ENCODE results near the gene RPS6KA5.

The RPS6KA5 gene

DNA sequence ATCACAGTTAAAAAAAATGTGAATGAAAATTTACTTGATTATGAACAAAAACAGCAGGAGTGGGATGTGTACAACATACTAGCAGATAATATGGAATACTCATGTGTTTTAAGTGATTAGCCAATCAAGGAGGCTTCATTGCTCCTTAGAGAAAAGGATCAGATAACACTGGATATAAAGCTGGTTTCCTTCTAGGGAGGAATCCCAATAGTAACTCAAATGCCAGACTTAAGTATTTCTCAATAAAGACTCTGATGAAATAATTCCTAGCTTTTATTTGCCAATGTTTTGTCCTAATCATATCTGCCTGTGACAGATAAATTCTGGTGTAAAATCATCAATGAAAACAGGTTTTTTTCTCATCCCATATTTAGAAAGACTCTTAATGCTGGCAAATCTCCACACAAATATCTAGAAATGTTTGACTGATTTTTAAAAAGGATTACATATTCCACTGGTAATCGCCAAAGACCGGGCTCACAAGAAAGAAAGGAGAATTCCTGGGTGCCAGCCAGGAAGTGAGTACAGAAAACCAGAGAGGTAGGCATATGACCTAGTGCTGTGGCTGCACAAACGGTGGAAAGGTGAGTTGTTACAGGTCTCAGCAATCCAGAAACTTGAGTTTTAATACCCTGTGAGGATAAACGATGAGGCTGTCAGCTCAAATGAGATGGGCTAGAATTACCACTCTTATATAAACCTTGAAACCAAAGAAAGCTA, 135.7 kb downstream of the RPS6KA5 start:
- no peak for DNase-seq

DNA sequence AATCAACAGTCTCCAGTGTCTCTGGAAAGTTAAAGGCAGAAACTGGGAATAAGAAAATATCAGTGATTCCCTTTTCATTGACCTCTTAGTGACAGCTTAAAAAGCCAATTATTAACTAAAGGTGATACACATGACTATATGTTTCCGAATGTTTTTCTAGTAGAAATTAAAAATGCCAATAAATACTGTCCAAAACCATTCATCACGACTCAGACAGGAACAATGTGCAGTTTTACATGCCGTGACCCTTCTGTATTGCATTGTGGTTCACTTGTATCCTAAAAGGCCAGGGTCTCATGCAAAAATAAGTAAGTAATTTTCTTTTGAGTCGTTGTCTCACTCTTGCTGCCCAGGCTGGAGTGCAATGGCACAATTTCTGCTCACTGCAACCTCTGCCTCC, 138.3 kb downstream of the RPS6KA5 start:
- no peak for DNase-seq

DNA sequence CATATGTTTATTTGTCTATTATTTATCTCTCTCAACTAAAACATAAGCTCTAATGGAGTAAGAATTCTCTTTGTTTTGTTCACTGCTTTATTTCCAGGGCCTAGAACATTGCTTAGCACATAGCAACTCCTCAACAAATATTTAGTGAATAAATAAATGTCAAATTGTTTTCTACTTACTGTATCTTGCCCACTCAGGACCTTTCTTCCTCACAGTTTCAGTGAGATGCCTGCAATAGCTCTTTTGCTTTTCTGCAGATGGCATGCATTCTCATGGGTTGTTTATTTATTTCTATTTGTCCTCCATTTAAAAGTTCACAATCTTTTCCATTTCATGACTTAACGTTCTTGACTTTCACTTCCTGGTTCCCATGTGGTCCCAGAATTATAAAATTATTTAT, 149.3 kb downstream of the RPS6KA5 start:
- no peak for DNase-seq

DNA sequence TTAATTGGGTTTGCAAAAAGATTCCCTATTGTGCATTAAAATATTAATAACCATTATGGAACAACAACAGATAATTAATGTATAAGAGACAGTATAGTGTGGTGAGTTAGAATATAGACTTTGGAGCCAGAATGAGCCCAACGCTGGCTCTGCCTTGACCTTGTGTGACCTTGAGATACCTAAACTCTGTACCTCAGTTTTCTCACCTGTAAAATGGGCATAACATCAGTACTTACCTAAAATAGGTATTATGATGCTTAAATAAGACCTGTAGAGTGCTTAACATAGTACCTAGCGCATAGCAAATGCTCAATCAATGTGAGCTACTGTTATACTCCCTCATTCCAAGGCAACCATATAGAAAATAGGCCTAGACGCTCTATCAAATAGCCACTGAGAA, 153.3 kb downstream of the RPS6KA5 start:
- DNase-seq: no peak

DNA sequence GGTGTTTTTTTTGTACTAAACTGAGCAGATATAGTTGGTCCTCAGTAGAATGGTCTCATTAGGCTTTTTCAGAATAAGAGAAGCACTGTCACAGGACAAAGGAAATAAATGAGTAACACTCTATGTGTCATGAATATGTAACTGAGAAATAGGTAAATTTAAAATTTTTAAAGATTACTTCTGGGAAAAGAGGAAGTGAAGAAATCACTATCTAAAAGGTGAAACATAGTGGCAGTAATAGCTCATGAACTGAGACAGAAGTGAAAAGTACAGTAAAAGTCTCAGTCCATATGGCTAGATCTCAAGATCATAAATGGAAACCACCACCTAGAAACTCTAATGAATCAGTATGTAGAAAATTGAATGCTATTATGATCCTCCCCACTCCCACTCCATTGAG, 154.9 kb downstream of the RPS6KA5 start:
- no peak for DNase-seq

DNA sequence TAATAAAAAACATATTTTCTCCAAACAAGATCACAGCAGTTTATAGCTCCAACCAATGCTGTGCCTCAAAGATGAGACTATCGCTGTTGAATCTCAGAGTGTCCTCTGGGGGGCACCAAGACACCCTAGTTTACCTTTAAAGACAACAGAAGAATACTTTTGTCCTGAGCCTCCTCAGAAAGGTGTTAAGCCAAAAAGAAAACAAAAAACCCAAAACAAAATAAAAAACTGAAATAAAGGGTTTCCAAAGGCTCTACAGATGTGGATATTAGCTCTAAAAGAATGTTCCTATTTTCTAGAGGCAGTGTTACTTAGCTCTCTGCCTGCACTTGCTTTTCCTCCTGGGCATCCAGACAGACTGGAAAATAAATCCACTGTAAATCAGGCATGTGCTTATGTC, 157.3 kb downstream of the RPS6KA5 start:
- peak; percentile 86 for DNase-seq

DNA sequence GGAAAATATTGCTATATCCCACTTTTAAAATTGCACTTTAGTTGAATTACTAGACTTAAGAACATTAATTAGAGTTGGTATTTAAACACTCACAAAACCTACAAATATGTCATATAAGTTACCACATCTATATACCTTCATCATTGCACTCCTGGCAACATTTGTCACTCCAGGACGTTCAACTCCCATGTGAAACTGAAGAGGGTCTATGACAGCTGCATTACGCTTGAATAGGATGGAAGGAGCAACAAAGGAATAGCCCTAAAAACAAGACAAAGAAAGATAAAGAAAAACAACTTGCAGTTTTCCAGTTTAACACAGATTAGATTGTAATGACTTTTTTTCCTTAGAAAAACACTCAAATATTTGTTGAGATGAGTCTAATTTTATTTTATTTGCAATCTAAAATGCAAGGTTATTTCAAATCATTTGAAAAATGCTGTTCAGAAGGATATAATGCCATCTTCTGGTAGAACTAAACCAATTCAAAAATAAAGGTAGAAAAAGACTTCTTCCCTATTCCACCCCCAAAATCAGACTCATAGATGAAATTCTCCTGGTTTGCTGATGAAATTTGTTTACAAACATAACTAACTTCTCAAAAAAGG, 159.9 kb downstream of the RPS6KA5 start:
- DNase-seq: peak; percentile 40

DNA sequence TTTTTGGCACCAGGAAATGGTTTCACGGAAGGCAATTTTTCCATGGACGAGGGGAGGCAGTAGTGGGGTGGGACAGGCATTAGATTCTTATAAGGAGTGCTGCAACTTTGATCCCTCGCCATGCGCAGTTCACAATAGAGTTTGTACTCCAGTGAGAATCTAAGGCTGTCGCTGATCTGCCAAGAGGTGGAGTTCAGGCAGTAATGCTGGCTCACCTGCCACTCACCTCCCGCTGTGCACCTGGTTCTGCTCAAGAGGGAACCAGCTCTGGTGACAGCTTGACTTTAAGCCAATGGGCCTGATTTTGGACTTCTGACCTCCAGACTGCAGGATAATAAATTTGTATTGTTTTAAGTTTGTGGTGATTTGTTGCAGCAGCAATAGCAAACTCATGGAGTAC, 163.4 kb downstream of the RPS6KA5 start:
- no peak for DNase-seq

DNA sequence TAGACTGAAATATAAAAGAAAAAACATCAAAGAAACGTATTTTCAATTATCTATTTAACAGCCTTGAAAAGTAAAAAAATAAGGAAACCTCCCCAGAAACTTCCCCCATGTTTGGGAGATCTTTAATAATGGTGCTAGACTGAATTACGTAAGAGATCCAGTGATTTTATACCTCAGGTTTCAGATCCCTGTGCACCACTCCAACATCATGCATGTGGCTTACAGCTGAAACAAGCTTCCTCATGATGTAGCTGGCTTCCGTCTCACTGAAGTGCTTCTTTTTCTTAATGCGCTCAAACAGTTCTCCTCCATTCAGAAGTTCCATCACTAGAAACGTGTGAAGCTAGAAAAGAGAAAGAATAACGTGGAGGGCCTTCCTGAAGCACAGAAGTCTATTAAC, 166.2 kb downstream of the RPS6KA5 start:
- no peak for DNase-seq

DNA sequence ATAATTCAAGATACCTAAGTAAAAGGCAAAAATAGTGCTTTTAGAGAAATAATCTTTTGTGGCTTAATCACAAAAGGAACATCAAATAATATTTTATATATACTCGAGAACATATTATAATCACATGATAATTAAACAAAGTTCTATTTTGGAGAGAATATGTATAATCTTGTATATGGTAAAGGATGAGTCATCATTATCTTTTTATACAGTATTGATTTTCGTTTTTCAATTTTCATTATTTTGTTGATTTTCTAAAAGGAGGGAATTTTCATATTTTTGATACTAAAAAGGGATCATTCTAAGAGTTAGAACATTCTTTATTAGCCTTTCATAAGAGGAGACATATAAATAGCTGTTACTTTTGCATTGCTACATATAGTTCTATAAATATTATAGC, 166.9 kb downstream of the RPS6KA5 start:
- DNase-seq: no peak

DNA sequence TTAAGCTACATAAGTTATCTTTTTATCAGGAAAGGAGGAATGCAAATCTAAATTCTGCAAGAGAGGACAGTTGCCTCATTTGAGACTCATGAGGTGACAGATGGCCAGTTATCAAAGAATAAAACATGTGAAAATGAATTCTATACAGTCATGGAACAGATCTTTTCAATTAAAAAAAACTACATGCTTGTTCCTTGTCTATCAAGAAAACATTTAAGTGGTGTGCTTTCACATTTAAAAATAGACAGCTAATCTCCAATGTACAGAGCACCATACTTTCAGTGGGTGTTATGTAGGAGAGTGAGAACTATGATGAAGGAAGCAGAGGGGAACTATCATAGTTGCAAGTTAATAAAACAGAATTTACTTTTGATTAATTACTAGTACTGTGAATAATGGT, 167.5 kb downstream of the RPS6KA5 start:
- peak; percentile 86 for DNase-seq

DNA sequence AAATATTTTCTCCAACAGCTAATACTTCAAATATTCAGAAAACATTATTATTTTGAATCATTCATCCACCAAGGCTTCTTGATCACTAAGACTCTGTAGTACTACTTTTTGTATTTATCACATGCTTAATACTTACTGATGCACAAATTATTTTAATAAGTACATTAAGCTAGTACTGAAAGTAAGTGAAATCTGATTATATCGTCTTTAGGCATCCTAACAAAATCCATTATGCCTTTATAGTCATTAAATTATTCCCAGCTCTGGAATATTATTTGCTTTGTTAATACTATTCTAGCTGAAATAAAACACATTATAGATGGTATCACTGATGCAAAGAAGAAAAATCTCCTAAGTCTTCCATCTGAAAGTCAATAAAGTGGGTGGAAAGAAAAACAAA, 169.1 kb downstream of the RPS6KA5 start:
- DNase-seq: no peak

DNA sequence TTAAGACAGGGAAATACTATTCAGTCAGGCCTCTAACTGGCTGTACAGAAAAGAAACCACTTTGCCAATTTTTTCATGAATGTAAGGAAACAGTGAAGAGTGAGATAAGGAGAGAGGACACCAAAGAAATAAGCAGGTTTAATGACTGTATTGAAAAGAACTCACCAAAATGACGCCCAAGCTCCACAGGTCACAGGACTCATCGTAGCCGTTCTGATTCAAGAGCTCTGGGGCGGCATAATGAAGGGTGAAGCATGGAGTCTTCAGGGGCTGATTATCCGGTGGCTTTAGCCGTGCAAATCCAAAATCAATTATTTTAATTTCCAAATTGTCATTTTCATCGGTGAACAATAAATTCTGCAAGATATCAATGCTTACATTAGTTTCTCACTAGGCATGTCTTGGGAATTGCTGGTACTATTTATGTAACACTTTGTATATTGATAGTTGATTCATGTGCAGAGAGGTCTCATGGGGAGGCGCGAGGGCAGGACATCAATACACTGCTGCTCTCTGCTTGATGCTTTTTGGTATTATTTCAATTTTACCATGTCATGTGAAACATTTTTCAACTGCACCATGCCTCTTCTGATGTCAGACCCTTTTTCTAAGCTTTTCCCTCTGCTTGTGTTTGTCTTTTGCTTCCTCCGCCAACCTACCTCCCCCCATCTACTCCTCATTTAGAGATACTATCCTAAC, 170.0 kb downstream of the RPS6KA5 start:
- DNase-seq: peak; percentile 31

DNA sequence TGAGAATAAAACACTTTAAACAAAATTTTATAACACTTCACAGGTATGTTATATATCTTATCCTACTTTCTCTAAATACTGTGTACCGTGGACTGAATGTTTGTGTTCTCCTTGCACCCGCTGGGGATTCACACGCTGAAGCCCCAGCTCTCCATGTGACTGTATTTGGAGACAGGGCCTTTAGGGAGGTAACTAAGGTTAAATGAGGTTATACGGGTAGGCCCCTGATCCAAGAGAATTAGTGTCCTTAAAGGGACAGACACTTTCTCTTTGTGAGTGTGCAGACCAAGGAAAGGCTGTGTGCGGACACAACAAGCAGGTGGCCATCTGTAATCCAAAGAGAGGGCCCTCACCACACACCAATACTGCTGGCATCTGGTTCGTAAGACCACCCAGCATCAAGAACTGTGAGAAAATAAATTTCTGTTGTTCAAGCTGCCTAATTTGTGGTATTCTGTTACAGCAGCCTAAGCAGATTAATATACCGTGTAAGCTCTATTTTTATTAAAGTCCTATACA, 174.1 kb downstream of the RPS6KA5 start:
- DNase-seq: no peak

DNA sequence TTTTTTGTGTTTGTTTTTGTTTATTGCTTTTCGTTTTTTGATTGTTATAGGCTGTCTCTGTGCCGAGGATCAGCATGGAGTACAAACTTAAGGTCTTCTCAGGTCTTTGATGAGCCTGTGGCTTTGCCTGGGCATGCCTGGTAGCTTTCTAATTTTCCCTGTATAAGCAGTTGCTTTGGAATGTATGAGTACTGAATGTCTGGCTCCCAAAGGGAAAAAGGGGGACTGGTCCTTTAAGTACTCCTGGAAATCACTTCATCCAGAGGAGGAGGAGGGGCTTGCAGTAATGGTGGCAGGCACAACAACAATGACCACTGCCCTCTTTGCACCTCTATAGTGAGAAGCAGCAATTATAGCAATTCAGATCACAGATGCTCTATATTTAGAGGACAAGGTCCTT, 176.7 kb downstream of the RPS6KA5 start:
- no peak for DNase-seq

DNA sequence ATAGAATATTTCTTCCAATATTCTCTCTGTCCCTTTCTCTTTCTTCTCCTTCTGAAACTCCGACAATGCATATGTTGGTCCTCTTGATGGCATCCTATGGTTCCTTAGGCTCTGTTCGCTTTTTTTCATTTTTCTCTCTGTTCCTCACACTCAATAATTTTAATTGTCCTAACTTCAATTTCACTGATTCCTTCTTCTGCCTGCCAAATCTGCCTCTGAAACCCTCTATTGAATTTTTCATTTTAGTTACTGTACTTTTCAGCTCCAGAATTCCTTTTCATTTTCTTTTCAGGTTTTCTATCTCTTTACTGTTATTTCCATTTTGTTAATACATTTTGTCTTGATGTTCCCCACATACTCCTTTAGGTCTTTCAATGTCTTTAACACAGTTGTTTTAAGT, 177.2 kb downstream of the RPS6KA5 start:
- DNase-seq: no peak

DNA sequence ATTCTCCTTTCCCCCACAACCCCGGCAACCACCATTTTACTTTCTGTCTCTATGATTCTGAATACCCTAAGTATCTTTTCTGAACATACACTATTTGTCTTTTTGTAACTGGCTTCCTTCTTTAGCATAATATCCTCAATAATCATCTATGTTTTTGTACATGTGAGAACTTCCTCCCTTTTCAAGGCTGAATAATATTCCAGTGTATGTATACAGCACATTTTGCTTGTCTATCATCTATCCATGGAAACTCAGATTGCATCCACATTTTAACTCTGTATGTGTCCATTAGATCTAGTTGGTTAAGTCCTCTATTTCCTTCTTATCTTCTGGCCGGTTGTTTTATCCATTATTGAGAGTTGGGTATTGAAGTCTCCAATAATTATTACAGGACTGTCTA, 180.2 kb downstream of the RPS6KA5 start:
- DNase-seq: no peak

DNA sequence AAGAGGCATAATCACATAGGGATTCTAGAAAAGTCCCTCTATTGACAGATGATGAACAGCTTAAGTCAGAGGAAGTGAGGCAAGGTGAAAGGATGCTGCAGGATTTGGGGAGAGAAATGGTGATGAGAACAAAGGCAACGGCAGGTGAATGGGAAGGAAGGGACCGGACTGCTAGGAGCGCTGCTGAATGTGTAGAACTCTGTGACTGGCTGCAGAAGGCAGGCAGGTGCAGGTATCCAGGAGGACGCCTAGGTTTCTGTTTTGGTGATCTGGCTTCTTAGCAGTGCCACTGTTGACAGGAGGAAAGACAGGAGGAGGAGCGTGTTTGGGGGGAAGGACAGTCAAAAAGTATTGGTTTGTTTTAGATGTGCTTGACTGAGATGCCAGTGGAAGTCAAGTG, 185.8 kb downstream of the RPS6KA5 start:
- no peak for DNase-seq

DNA sequence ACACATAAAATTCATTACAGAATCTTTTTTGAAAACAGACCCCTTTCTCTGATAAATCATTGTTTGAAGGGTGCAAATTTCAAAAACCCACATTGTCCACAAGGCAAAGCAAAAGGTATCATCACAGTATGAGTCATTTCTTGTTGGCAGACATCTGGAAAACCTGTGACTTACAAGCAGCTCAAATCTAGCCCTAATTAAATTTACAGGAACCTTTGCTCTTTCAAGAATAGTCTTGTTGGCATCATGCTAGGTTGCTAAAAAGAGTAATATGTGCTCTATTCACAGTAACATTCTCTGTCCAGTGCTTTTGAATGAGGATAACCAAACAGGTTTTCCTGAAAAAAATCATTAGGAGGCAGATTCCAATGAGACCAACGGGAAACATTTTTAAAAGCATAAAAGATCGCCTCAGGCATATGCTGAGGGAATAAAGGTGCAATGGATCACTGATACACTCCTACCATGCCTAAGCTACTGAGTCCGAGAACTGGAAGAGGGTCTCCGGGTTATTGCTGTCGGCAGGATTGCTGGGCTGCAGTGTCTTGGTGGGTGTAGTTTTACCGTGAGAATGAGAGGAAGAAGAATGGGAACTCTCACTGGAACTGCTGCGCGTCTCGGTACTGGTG, 188.7 kb downstream of the RPS6KA5 start:
- no peak for DNase-seq

DNA sequence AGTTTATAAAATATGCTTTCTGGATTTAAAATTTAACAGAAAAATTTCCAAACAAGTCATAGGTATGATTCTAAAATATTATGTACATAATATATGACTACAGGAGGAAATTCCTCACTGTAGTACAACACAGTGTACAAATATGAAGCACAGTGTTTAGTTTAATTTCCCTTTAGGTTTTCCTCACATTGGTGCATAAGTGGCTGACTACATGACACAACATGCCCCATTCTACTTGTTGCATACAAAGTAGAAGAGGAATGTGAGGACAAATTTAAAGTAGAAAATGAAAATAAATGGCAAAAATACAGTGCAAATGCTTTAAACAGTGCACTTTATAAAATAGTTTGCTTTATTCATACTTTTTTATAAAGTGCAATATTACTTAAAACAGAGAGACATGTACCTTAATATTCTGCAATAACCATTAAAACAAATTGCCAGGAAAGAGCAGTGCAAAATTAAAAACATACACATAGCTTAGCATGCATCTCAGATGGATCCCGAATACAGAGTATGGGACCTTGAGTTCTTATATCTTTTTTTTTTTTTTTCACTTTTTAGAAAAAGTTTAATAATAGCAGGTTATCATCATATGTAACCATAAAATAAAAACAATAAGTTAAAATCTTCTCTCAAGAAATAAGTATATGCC, 189.4 kb downstream of the RPS6KA5 start:
- no peak for DNase-seq

DNA sequence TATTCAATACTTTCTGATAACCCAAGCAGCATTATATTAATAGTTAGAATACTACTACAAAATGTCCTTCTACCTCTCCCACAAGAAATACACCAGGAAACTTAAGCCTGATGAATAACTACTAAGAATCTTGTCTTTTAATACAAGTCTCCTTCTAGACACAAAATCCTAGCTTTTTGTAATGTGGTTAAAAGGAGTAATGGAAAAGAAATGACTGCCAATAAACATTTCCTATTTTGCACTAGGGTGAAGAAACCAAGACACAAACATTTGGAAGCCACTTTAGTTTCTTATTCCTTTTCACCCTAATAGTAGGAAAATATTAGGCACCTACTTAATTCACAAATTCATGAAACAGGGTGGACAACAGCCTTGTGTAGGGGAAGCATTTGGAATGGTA, 192.9 kb downstream of the RPS6KA5 start:
- no peak for DNase-seq

DNA sequence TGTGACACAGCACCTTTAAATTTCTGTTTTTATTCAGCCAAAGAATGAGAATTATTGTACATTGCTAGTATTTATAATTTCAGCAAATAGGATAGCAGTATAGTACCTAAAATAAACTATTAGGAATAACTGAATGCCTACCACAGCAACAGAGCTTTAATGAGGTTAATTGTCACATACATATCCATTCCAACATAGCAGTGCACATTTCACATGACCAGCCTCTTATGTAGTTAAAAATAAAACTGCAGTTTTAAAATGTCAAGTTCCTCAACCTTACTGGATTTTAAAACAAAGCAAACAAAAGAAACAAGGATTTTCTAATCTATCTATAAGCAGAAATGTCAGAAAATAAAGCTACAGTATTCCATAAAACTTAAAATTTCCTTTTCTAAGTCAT, 193.6 kb downstream of the RPS6KA5 start:
- DNase-seq: no peak

DNA sequence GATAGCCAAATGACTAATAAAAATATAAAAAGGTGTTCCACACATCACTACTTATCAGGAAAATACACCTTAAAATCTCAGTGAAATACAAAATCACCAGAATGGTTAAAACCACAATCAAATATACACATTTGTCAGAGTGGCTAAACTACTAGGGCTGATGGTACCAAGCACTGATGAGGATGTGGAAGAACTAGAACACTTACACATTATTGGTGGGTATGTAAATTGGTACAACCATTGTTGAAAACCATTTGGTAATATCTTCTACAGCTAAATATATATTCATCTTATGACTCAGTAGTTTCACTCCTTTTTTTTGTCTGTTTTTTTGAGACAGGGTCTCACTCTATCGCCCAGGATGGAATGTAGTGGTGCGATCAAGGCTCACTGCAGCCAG, 195.7 kb downstream of the RPS6KA5 start:
- no peak for DNase-seq

All from hematopoietic multipotent progenitor cell treated with erythropoietin and hydrocortisone succinate and interleukin-3 and kit ligand, for 4 days (in vitro differentiated cells).